Activated CD4-positive, alpha-beta T cell treated with anti-CD3 and anti-CD28 coated beads for 36 hours (primary cell): ENCODE results near the gene DNAH8. TPM values are rescaled to one million over a fixed set of nuclear protein-coding genes. Genes with fewer than 3 reads are reported as not detected.
A peak's percentile ranks its signal among the peaks of the same experiment; 100 is the strongest.

Source experiments
- ATAC-seq: fragments of 200-7000 bp; cut with Tn5 transposase; one replicate; pipeline ENCODE4 v1.10.0; 2021; ENCODE audit warnings: mild to moderate bottlenecking, moderate library complexity
- CTCF ChIA-PET: fragments of 350-600 bp; sonication (Branson Sonifier 250); formaldehyde crosslinking; loops from one replicate; lab custom pipeline; 2021; ENCODE audit warnings: antibody characterized with exemption; lab: Charles Lee
- POLR2A ChIA-PET: fragments of 350-600 bp; sonication (Branson Sonifier 250); formaldehyde crosslinking; loops from one replicate; lab custom pipeline; 2021; ENCODE audit warnings: antibody characterized with exemption, inconsistent platforms; lab: Charles Lee
- DNase-seq: peaks from one replicate; pipeline ENCODE4 v3.0.0-alpha.2; 2020
- H3K27ac Mint-ChIP-seq: one replicate; pipeline ENCODE4 v1.8.0; 2021; ENCODE audit warnings: mixed read lengths
- H3K27me3 Mint-ChIP-seq: one replicate; pipeline ENCODE4 v1.8.0; 2021; ENCODE audit warnings: mixed read lengths
- H3K36me3 Mint-ChIP-seq: one replicate; pipeline ENCODE4 v1.8.0; 2021; ENCODE audit warnings: low read depth, mixed read lengths
- H3K4me1 Mint-ChIP-seq: one replicate; pipeline ENCODE4 v1.8.0; 2021; ENCODE audit warnings: mixed read lengths
- H3K4me3 Mint-ChIP-seq: one replicate; pipeline ENCODE4 v1.8.0; 2021; ENCODE audit warnings: mild to moderate bottlenecking, moderate library complexity, mixed read lengths
- H3K9me3 Mint-ChIP-seq: one replicate; pipeline ENCODE4 v1.8.0; 2021; ENCODE audit warnings: low read depth, mixed read lengths
- intact Hi-C, 2 experiments: fragments of 100-400 bp; cut with DNase I in 1 of 2; cut with micrococcal nuclease in 1 of 2; formaldehyde crosslinking; loops; one replicate each; pipeline versions ENCODE4 v1.14.2 to v1.15.1; 2022 to 2024; cut with DNase I, micrococcal nuclease
- total RNA-seq, 2 experiments: library from RNA; stranded (reverse); gene quantifications; one replicate each; pipeline ENCODE4 v1.2.3, GENCODE V29; 2021

Gene DNAH8
- total RNA-seq, 2 experiments from 2014 or later: 0.02 TPM; not detected in 1

- ChIA-PET POLR2A (no interaction called here), CTCF (interaction anchor here (0.9 to 2.2 kb wide), 2 partner anchors 23 to 26 kb away, joined by 3 to 5 read pairs; no protein-coding TSS in a partner anchor)
- H3K9me3 Mint-ChIP-seq: no peaks in the 10 kb centered on the region
- peaks cover 5% of the 10 kb centered on the region for H3K27me3 Mint-ChIP-seq
- H3K4me3 Mint-ChIP-seq: no peak overlapping the region
- ATAC-seq (no peak), DNase-seq (no peak)
- H3K36me3 Mint-ChIP-seq: no peaks in the 10 kb centered on the region
- no peak overlapping the region for H3K27ac Mint-ChIP-seq
- peaks cover 3% of the 10 kb centered on the region for H3K4me1 Mint-ChIP-seq
- intact Hi-C loops: no loop called here
Observed at GRCh38 chr6:38845931-38846330, 130.8 kb downstream of the DNAH8 start.

- H3K9me3 Mint-ChIP-seq: no peaks in the 10 kb centered on the region
- ChIA-PET CTCF (interaction anchor here (0.6 to 2.2 kb wide), 3 partner anchors 23 to 858 kb away, joined by 3 to 5 read pairs (median 3); no protein-coding TSS in a partner anchor), POLR2A (no interaction called here)
- H3K4me3 Mint-ChIP-seq: no peak overlapping the region
- DNase-seq: no peak
- no peaks in the 10 kb centered on the region for H3K36me3 Mint-ChIP-seq
- intact Hi-C loops: no loop called here
- H3K27me3 Mint-ChIP-seq: peaks cover 8% of the 10 kb centered on the region
- peaks cover 3% of the 10 kb centered on the region for H3K4me1 Mint-ChIP-seq
- ATAC-seq: no peak
- no peak overlapping the region for H3K27ac Mint-ChIP-seq
Observed at GRCh38 chr6:38846361-38846760, 131.2 kb downstream of the DNAH8 start.

- Mint-ChIP-seq H3K4me1 (peaks cover 3% of the 10 kb centered on the region), H3K9me3 (no peaks in the 10 kb centered on the region), H3K36me3 (no peaks in the 10 kb centered on the region), H3K27ac (no peak overlapping the region), H3K27me3 (peaks cover 8% of the 10 kb centered on the region), H3K4me3 (no peak overlapping the region)
- DNase-seq (no peak), ATAC-seq (no peak)
- CTCF ChIA-PET: interaction anchor here (0.6 kb wide), 2 partner anchors 229 to 858 kb away, joined by 3 read pairs; no protein-coding TSS in a partner anchor
- intact Hi-C loops: no loop called here
- POLR2A ChIA-PET: no interaction called here
Observed at GRCh38 chr6:38846844-38847243, 131.7 kb downstream of the DNAH8 start.

- ChIA-PET POLR2A (no interaction called here), CTCF (interaction anchor here (0.6 kb wide), 1 partner anchor 228 kb away, joined by 3 read pairs; no protein-coding TSS in a partner anchor)
- Mint-ChIP-seq H3K4me1 (peaks cover 3% of the 10 kb centered on the region), H3K9me3 (no peaks in the 10 kb centered on the region), H3K27ac (no peak overlapping the region), H3K36me3 (no peaks in the 10 kb centered on the region), H3K27me3 (peaks cover 11% of the 10 kb centered on the region), H3K4me3 (no peak overlapping the region)
- DNase-seq (peak; percentile 26), ATAC-seq (peak; percentile 91)
- intact Hi-C loops: no loop called here
Observed at GRCh38 chr6:38847497-38847896, 132.4 kb downstream of the DNAH8 start.

- ATAC-seq (no peak), DNase-seq (no peak)
- no peak overlapping the region for H3K4me3 Mint-ChIP-seq
- no peak overlapping the region for H3K27ac Mint-ChIP-seq
- POLR2A ChIA-PET: no interaction called here
- H3K36me3 Mint-ChIP-seq: no peaks in the 10 kb centered on the region
- H3K9me3 Mint-ChIP-seq: no peaks in the 10 kb centered on the region
- CTCF ChIA-PET: no interaction called here
- intact Hi-C loops: no loop called here
- peaks cover 3% of the 10 kb centered on the region for H3K4me1 Mint-ChIP-seq
- peaks cover 11% of the 10 kb centered on the region for H3K27me3 Mint-ChIP-seq
Observed at GRCh38 chr6:38848760-38849159, 133.6 kb downstream of the DNAH8 start.

- no peak for ATAC-seq
- Mint-ChIP-seq H3K4me3 (no peak overlapping the region), H3K4me1 (peaks cover 2% of the 10 kb centered on the region), H3K36me3 (no peaks in the 10 kb centered on the region), H3K9me3 (no peaks in the 10 kb centered on the region), H3K27me3 (peaks cover 9% of the 10 kb centered on the region), H3K27ac (no peak overlapping the region)
- no peak for DNase-seq
- ChIA-PET CTCF (no interaction called here), POLR2A (no interaction called here)
- intact Hi-C loops: no loop called here
Observed at GRCh38 chr6:38852215-38852614, 137.1 kb downstream of the DNAH8 start.

- Mint-ChIP-seq H3K27me3 (peaks cover 8% of the 10 kb centered on the region), H3K27ac (no peak overlapping the region), H3K4me3 (no peak overlapping the region), H3K9me3 (no peaks in the 10 kb centered on the region), H3K36me3 (no peaks in the 10 kb centered on the region), H3K4me1 (no peaks in the 10 kb centered on the region)
- ChIA-PET POLR2A (no interaction called here), CTCF (interaction anchor here (0.9 kb wide), 1 partner anchor 20 kb away, joined by 3 read pairs; no protein-coding TSS in a partner anchor)
- DNase-seq: no peak
- no peak for ATAC-seq
- intact Hi-C loops: no loop called here
Observed at GRCh38 chr6:38853236-38853635, 138.1 kb downstream of the DNAH8 start.

GRCh38 chr6:38856492-38856891 is 141.4 kb downstream of the DNAH8 start:
- Mint-ChIP-seq H3K27ac (no peak overlapping the region), H3K9me3 (no peaks in the 10 kb centered on the region), H3K36me3 (no peaks in the 10 kb centered on the region), H3K4me1 (no peaks in the 10 kb centered on the region), H3K27me3 (peaks cover 6% of the 10 kb centered on the region), H3K4me3 (no peak overlapping the region)
- CTCF ChIA-PET: interaction anchor here (0.6 to 1.8 kb wide), 3 partner anchors 13 to 21 kb away, joined by 3 to 7 read pairs (median 4); no protein-coding TSS in a partner anchor
- no peak for DNase-seq
- no peak for ATAC-seq
- POLR2A ChIA-PET: no interaction called here
- intact Hi-C loops: no loop called here

GRCh38 chr6:38857815-38858214 is 142.7 kb downstream of the DNAH8 start:
- no peak overlapping the region for H3K27ac Mint-ChIP-seq
- intact Hi-C loops: no loop called here
- no peak for DNase-seq
- H3K36me3 Mint-ChIP-seq: no peaks in the 10 kb centered on the region
- no peaks in the 10 kb centered on the region for H3K9me3 Mint-ChIP-seq
- no peak for ATAC-seq
- POLR2A ChIA-PET: no interaction called here
- CTCF ChIA-PET: interaction anchor here (0.7 kb wide), 1 partner anchor 1769 kb away, joined by 3 read pairs; no protein-coding TSS in a partner anchor
- no peaks in the 10 kb centered on the region for H3K4me1 Mint-ChIP-seq
- H3K4me3 Mint-ChIP-seq: no peak overlapping the region
- H3K27me3 Mint-ChIP-seq: peaks cover 3% of the 10 kb centered on the region

GRCh38 chr6:38860041-38860440 is 144.9 kb downstream of the DNAH8 start:
- H3K4me1 Mint-ChIP-seq: no peaks in the 10 kb centered on the region
- no peaks in the 10 kb centered on the region for H3K36me3 Mint-ChIP-seq
- H3K9me3 Mint-ChIP-seq: no peaks in the 10 kb centered on the region
- ChIA-PET POLR2A (no interaction called here), CTCF (no interaction called here)
- ATAC-seq: no peak
- H3K27ac Mint-ChIP-seq: no peak overlapping the region
- DNase-seq: no peak
- H3K4me3 Mint-ChIP-seq: no peak overlapping the region
- H3K27me3 Mint-ChIP-seq: peaks cover 4% of the 10 kb centered on the region
- intact Hi-C loops: no loop called here

GRCh38 chr6:38861926-38862401 is 146.9 kb downstream of the DNAH8 start:
- H3K36me3 Mint-ChIP-seq: no peaks in the 10 kb centered on the region
- ChIA-PET CTCF (interaction anchor here (0.7 kb wide), 1 partner anchor 278 kb away, joined by 3 read pairs; no protein-coding TSS in a partner anchor), POLR2A (no interaction called here)
- H3K4me3 Mint-ChIP-seq: no peak overlapping the region
- no peak overlapping the region for H3K27ac Mint-ChIP-seq
- DNase-seq: no peak
- H3K27me3 Mint-ChIP-seq: peaks cover 4% of the 10 kb centered on the region
- no peaks in the 10 kb centered on the region for H3K9me3 Mint-ChIP-seq
- no peak for ATAC-seq
- intact Hi-C loops: no loop called here
- H3K4me1 Mint-ChIP-seq: no peaks in the 10 kb centered on the region

- intact Hi-C loops: no loop called here
- Mint-ChIP-seq H3K4me1 (no peaks in the 10 kb centered on the region), H3K4me3 (no peak overlapping the region), H3K36me3 (no peaks in the 10 kb centered on the region), H3K9me3 (no peaks in the 10 kb centered on the region), H3K27me3 (peaks cover 2% of the 10 kb centered on the region), H3K27ac (no peak overlapping the region)
- ChIA-PET CTCF (interaction anchor here (1.5 kb wide), 1 partner anchor 437 kb away, joined by 3 read pairs; no protein-coding TSS in a partner anchor), POLR2A (no interaction called here)
- DNase-seq (no peak), ATAC-seq (no peak)
Observed at GRCh38 chr6:38865521-38866174, 150.5 kb downstream of the DNAH8 start.
